HUDEP-2 (cell line): Measurements from ENCODE around the gene CEMIP.
"Not testable (repeated sequence)": the region's sequence is repeated elsewhere in the genome, so short reads cannot be mapped to it uniquely, and the experiment has no call there.

Source experiments
- DNase-seq, 76 experiments: peaks; one replicate each; lab custom pipeline; 2025; ENCODE audit not compliant: unreplicated experiment in 76 of 76; lab: John Stamatoyannopoulos, UW

Gene CEMIP

GRCh38 chr15:80948651-80949292 is 169.6 kb downstream of the CEMIP start:
- no peak for DNase-seq

- no peak for DNase-seq
Measured at GRCh38 chr15:80949756-80950155, 170.6 kb downstream of the CEMIP start.

GRCh38 chr15:80950291-80951078 is 171.3 kb downstream of the CEMIP start:
- DNase-seq, result no peak

- no peak for DNase-seq
Measured at GRCh38 chr15:80951941-80952340, 172.8 kb downstream of the CEMIP start.

- no peak for DNase-seq
Measured at GRCh38 chr15:80953001-80953952, 174.1 kb downstream of the CEMIP start.

GRCh38 chr15:80953953-80954778 is 175.0 kb downstream of the CEMIP start:
- no peak for DNase-seq

GRCh38 chr15:80955571-80956452 is 176.6 kb downstream of the CEMIP start:
- DNase-seq, result peak in 55 of 76 experiments; percentile 4 to 72 (median 33)

- no peak for DNase-seq
Measured at GRCh38 chr15:80957556-80957955, 178.4 kb downstream of the CEMIP start.

GRCh38 chr15:80957976-80958375 is 178.8 kb downstream of the CEMIP start:
- DNase-seq, result no peak

- no peak for DNase-seq
Measured at GRCh38 chr15:80958818-80959495, 179.8 kb downstream of the CEMIP start.

GRCh38 chr15:80965454-80965853 is 186.3 kb downstream of the CEMIP start:
- not testable (repeated sequence) for DNase-seq

GRCh38 chr15:80966431-80967197 is 187.4 kb downstream of the CEMIP start:
- DNase-seq, result no peak

GRCh38 chr15:80967451-80967850 is 188.3 kb downstream of the CEMIP start:
- DNase-seq, result no peak

- no peak for DNase-seq
Measured at GRCh38 chr15:80967991-80968510, 188.9 kb downstream of the CEMIP start.

- DNase-seq, result no peak
Measured at GRCh38 chr15:80969316-80969715, 190.1 kb downstream of the CEMIP start.

GRCh38 chr15:80970018-80970657 is 191.0 kb downstream of the CEMIP start:
- DNase-seq, result peak in 53 of 76 experiments; percentile 6 to 76 (median 47)

- no peak for DNase-seq
Measured at GRCh38 chr15:80970658-80971057, 191.5 kb downstream of the CEMIP start.
